Measurements from ENCODE around the gene CTNND2. TPM values are rescaled to one million over a fixed set of nuclear protein-coding genes. Genes with fewer than 3 reads are reported as not detected.

The CTNND2 gene
- total RNA-seq, 1 experiment from 2014 or later, result not detected

- Histone ChIP-seq H3K4me3 (no peak overlapping the region), H3K9me3 (replicated peaks) (no peaks in the 10 kb centered on the region), H3K27ac (no peak overlapping the region), H3K27me3 (no peaks in the 10 kb centered on the region), H3K36me3 (no peaks in the 10 kb centered on the region), H3K4me1 (no peaks in the 10 kb centered on the region)
- DNase-seq, result no peak
These were observed 315.4 kb downstream of the CTNND2 start for GRCh38 chr5:11588803-11589202.

GRCh38 chr5:11584017-11584416 lies 320.2 kb downstream of the CTNND2 start:
- H3K27me3 ChIP-seq, result no peaks in the 10 kb centered on the region
- DNase-seq, result peak in 1 of 2 experiments; percentile 1
- H3K9me3 ChIP-seq (replicated peaks), result no peaks in the 10 kb centered on the region
- no peaks in the 10 kb centered on the region for H3K36me3 ChIP-seq
- H3K4me3 ChIP-seq, result no peak overlapping the region
- H3K4me1 ChIP-seq, result no peaks in the 10 kb centered on the region
- H3K27ac ChIP-seq, result no peak overlapping the region

GRCh38 chr5:11579351-11579750 lies 324.9 kb downstream of the CTNND2 start:
- H3K27ac ChIP-seq, result no peak overlapping the region
- no peaks in the 10 kb centered on the region for H3K36me3 ChIP-seq
- H3K9me3 ChIP-seq (replicated peaks), result no peaks in the 10 kb centered on the region
- no peak overlapping the region for H3K4me3 ChIP-seq
- no peak for DNase-seq
- H3K27me3 ChIP-seq, result no peaks in the 10 kb centered on the region
- H3K4me1 ChIP-seq, result no peaks in the 10 kb centered on the region

GRCh38 chr5:11574787-11575186 lies 329.5 kb downstream of the CTNND2 start:
- Histone ChIP-seq H3K27me3 (no peaks in the 10 kb centered on the region), H3K9me3 (replicated peaks) (no peaks in the 10 kb centered on the region), H3K4me1 (no peaks in the 10 kb centered on the region), H3K4me3 (no peak overlapping the region), H3K27ac (no peak overlapping the region), H3K36me3 (no peaks in the 10 kb centered on the region)
- DNase-seq, result no peak

GRCh38 chr5:11573140-11573992 lies 330.9 kb downstream of the CTNND2 start:
- no peaks in the 10 kb centered on the region for H3K9me3 ChIP-seq (replicated peaks)
- no peaks in the 10 kb centered on the region for H3K36me3 ChIP-seq
- no peak overlapping the region for H3K4me3 ChIP-seq
- DNase-seq, result no peak
- no peaks in the 10 kb centered on the region for H3K4me1 ChIP-seq
- H3K27ac ChIP-seq, result no peak overlapping the region
- H3K27me3 ChIP-seq, result no peaks in the 10 kb centered on the region

- no peak overlapping the region for H3K27ac ChIP-seq
- H3K4me1 ChIP-seq, result no peaks in the 10 kb centered on the region
- H3K27me3 ChIP-seq, result no peaks in the 10 kb centered on the region
- no peak overlapping the region for H3K4me3 ChIP-seq
- no peaks in the 10 kb centered on the region for H3K9me3 ChIP-seq (replicated peaks)
- no peaks in the 10 kb centered on the region for H3K36me3 ChIP-seq
- no peak for DNase-seq
These were observed 339.5 kb downstream of the CTNND2 start for GRCh38 chr5:11564706-11565105.

- DNase-seq, result no peak
- Histone ChIP-seq H3K4me3 (no peak overlapping the region), H3K4me1 (no peaks in the 10 kb centered on the region)
These were observed 340.4 kb downstream of the CTNND2 start for GRCh38 chr5:11563822-11564221.

GRCh38 chr5:11560915-11561697 lies 343.1 kb downstream of the CTNND2 start:
- Histone ChIP-seq H3K36me3 (no peaks in the 10 kb centered on the region), H3K4me1 (no peaks in the 10 kb centered on the region), H3K27me3 (no peaks in the 10 kb centered on the region), H3K4me3 (no peak overlapping the region), H3K27ac (no peak overlapping the region), H3K9me3 (replicated peaks) (no peaks in the 10 kb centered on the region)
- DNase-seq, result no peak

More at GRCh38 chr5:11563822-11564221, 340.4 kb downstream of the CTNND2 start:
- no peak overlapping the region for H3K27ac ChIP-seq
- no peaks in the 10 kb centered on the region for H3K9me3 ChIP-seq (replicated peaks)
- no peaks in the 10 kb centered on the region for H3K27me3 ChIP-seq
- no peaks in the 10 kb centered on the region for H3K36me3 ChIP-seq

- Histone ChIP-seq H3K27ac (no peak overlapping the region), H3K36me3 (no peaks in the 10 kb centered on the region), H3K4me1 (no peaks in the 10 kb centered on the region), H3K4me3 (no peak overlapping the region), H3K27me3 (no peaks in the 10 kb centered on the region), H3K9me3 (replicated peaks) (no peaks in the 10 kb centered on the region)
- DNase-seq, result no peak
These were observed 347.2 kb downstream of the CTNND2 start for GRCh38 chr5:11557063-11557462.

- Histone ChIP-seq H3K27ac (no peak overlapping the region), H3K4me3 (no peak overlapping the region), H3K4me1 (no peaks in the 10 kb centered on the region), H3K36me3 (no peaks in the 10 kb centered on the region), H3K9me3 (replicated peaks) (no peaks in the 10 kb centered on the region), H3K27me3 (no peaks in the 10 kb centered on the region)
- DNase-seq, result no peak
These were observed 349.1 kb downstream of the CTNND2 start for GRCh38 chr5:11555171-11555570.

- Histone ChIP-seq H3K27me3 (no peaks in the 10 kb centered on the region), H3K4me1 (no peaks in the 10 kb centered on the region), H3K4me3 (no peak overlapping the region), H3K36me3 (no peaks in the 10 kb centered on the region), H3K9me3 (replicated peaks) (no peaks in the 10 kb centered on the region), H3K27ac (no peak overlapping the region)
- no peak for DNase-seq
These were observed 356.5 kb downstream of the CTNND2 start for GRCh38 chr5:11547730-11548129.

- Histone ChIP-seq H3K4me1 (no peaks in the 10 kb centered on the region), H3K9me3 (replicated peaks) (no peaks in the 10 kb centered on the region), H3K4me3 (no peak overlapping the region), H3K27me3 (no peaks in the 10 kb centered on the region), H3K27ac (no peak overlapping the region), H3K36me3 (no peaks in the 10 kb centered on the region)
- DNase-seq, result no peak
These were observed 357.1 kb downstream of the CTNND2 start for GRCh38 chr5:11547140-11547539.

- no peak overlapping the region for H3K27ac ChIP-seq
- H3K4me3 ChIP-seq, result no peak overlapping the region
- no peaks in the 10 kb centered on the region for H3K27me3 ChIP-seq
- H3K36me3 ChIP-seq, result no peaks in the 10 kb centered on the region
- no peaks in the 10 kb centered on the region for H3K4me1 ChIP-seq
- H3K9me3 ChIP-seq (replicated peaks), result no peaks in the 10 kb centered on the region
- no peak for DNase-seq
These were observed 364.1 kb downstream of the CTNND2 start for GRCh38 chr5:11540112-11540511.

GRCh38 chr5:11531811-11532555 lies 372.3 kb downstream of the CTNND2 start:
- Histone ChIP-seq H3K9me3 (replicated peaks) (no peaks in the 10 kb centered on the region), H3K4me1 (0 out of 2 replicates have a peak, but pooled peaks cover 4% of the 10 kb centered on the region), H3K36me3 (no peaks in the 10 kb centered on the region), H3K27me3 (no peaks in the 10 kb centered on the region), H3K4me3 (no peak overlapping the region), H3K27ac (no peak overlapping the region)
- peak; percentile 26 to 57 for DNase-seq

- Histone ChIP-seq H3K4me3 (no peak overlapping the region), H3K9me3 (replicated peaks) (no peaks in the 10 kb centered on the region), H3K27ac (no peak overlapping the region), H3K4me1 (0 out of 2 replicates have a peak, but pooled peaks cover 4% of the 10 kb centered on the region), H3K36me3 (no peaks in the 10 kb centered on the region), H3K27me3 (no peaks in the 10 kb centered on the region)
- no peak for DNase-seq
These were observed 375.5 kb downstream of the CTNND2 start for GRCh38 chr5:11528720-11529119.

Measured in SJCRH30 (cell line).